Measurements from ENCODE around the gene IDUA.
"Not testable (repeated sequence)": the region's sequence is repeated elsewhere in the genome, so short reads cannot be mapped to it uniquely, and the experiment has no call there.

The IDUA gene

GRCh38 chr4:995311-996026 is 8.6 kb downstream of the IDUA start:
- intact Hi-C loops (cut with DNase I) = no loop called here
- DNase-seq = no peak

- intact Hi-C loops (cut with DNase I) = no loop called here
- no peak for DNase-seq
These were observed 9.5 kb downstream of the IDUA start for GRCh38 chr4:996030-996996.

GRCh38 chr4:996997-997374 is 10.1 kb downstream of the IDUA start:
- DNase-seq = no peak

GRCh38 chr4:997375-998071 is 10.7 kb downstream of the IDUA start:
- DNase-seq = peak in 27 of 42 donors; percentile 33 to 75 (median 56)
- intact Hi-C loops (cut with DNase I) = no loop called here

More at GRCh38 chr4:996997-997374, 10.1 kb downstream of the IDUA start:
- intact Hi-C loops (cut with DNase I) = no loop called here

GRCh38 chr4:998096-998691 is 11.3 kb downstream of the IDUA start:
- DNase-seq = no peak
- intact Hi-C loops (cut with DNase I) = no loop called here

GRCh38 chr4:999240-999863 is 12.5 kb downstream of the IDUA start:
- DNase-seq; intact Hi-C loops (cut with DNase I): not testable (repeated sequence)

- DNase-seq = no peak
- intact Hi-C loops (cut with DNase I) = no loop called here
These were observed 13.1 kb downstream of the IDUA start for GRCh38 chr4:999882-1000425.

- intact Hi-C loops (cut with DNase I) = no loop called here
These were observed 13.9 kb downstream of the IDUA start for GRCh38 chr4:1000686-1001260.

GRCh38 chr4:1001561-1002130 is 14.8 kb downstream of the IDUA start:
- intact Hi-C loops (cut with DNase I) = no loop called here
- no peak for DNase-seq

More at GRCh38 chr4:1000686-1001260, 13.9 kb downstream of the IDUA start:
- no peak for DNase-seq

GRCh38 chr4:1002131-1002630 is 15.3 kb downstream of the IDUA start:
- intact Hi-C loops (cut with DNase I) = no loop called here
- no peak for DNase-seq

- intact Hi-C loops (cut with DNase I) = no loop called here
- DNase-seq = no peak
These were observed 15.9 kb downstream of the IDUA start for GRCh38 chr4:1002631-1003251.

GRCh38 chr4:1003271-1004070 is 16.6 kb downstream of the IDUA start:
- no peak for DNase-seq
- intact Hi-C loops (cut with DNase I) = no loop called here

GRCh38 chr4:1004071-1004418 is 17.2 kb downstream of the IDUA start:
- intact Hi-C loops (cut with DNase I) = no loop called here
- DNase-seq = no peak

- intact Hi-C loops (cut with DNase I) = no loop called here
- no peak for DNase-seq
These were observed 18.0 kb downstream of the IDUA start for GRCh38 chr4:1004557-1005485.

- DNase-seq = no peak
- intact Hi-C loops (cut with DNase I) = no loop called here
These were observed 20.0 kb downstream of the IDUA start for GRCh38 chr4:1006856-1007255.

Measured in head of caudate nucleus (tissue), 42 donors.